ENCODE data around the gene MKI67.

DNA sequence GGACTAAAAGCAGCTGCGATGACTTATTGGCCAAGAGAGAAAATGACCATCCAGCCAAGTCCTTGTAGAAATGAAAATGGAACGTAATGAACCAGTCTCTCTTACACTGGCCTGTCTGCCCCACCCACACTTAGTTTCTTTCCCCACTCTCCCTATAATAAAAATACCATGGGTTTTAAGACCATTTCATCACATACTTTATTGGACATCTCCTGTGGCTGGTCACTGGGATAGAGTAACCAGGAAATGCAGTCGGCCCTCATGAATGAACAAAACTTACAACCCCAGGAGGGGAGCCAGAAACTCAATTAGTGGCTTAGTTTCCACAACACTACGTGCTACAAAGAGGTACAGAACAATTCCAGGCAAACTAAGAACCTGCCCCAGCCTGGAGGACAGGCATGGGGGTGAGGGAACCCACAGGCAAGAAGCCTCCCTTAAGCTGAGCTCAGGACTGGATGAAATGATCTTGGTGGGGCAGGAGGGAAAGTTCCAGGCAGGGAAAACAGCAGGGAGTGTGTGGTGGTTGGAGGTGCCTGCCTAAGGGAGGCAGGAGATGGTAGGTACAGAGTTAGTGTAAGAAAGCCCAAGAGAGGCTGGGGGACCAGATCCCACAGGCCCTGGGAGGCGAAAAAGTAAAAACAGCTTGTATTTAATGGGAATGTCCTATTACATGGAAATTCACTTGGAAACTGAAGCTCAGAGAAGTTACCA is 29.6 kb downstream of the MKI67 start:
- TF ChIP-seq ZNF274 (IDR thresholded peaks at IDR 0.05; ENCODE audit: low read depth, low read length): no peak
- no peak for TF ChIP-seq YY1 (IDR thresholded peaks at IDR 0.05; ENCODE audit: insufficient read depth, insufficient read length)
- no peak for TF ChIP-seq SUZ12 (IDR thresholded peaks at IDR 0.05; ENCODE audit: extremely low read depth, insufficient read depth, insufficient read length)
